SKM-1 treated with dmso at 0.1 percent for 144 hours (cell line): ENCODE results near the gene PRND.
A peak's percentile ranks its signal among the peaks of the same experiment; 100 is the strongest.
"Not testable (repeated sequence)": the region's sequence is repeated elsewhere in the genome, so short reads cannot be mapped to it uniquely, and the experiment has no call there.

Source experiments
- DNase-seq: peaks from one replicate; lab custom pipeline; 2025; ENCODE audit not compliant: unreplicated experiment; lab: John Stamatoyannopoulos, UW

Gene PRND

GRCh38 chr20:4736875-4737274 lies 15.2 kb downstream of the PRND start:
- no peak for DNase-seq

- no peak for DNase-seq
Observed at GRCh38 chr20:4737857-4738627, 16.3 kb downstream of the PRND start.

GRCh38 chr20:4740774-4741431 lies 19.2 kb downstream of the PRND start:
- peak; percentile 11 for DNase-seq

GRCh38 chr20:4748847-4749246 lies 27.1 kb downstream of the PRND start:
- DNase-seq, result no peak

- no peak for DNase-seq
Observed at GRCh38 chr20:4749326-4749725, 27.6 kb downstream of the PRND start.

GRCh38 chr20:4750381-4750780 lies 28.7 kb downstream of the PRND start:
- DNase-seq, result no peak

GRCh38 chr20:4759100-4759884 lies 37.6 kb downstream of the PRND start:
- DNase-seq, result peak; percentile 21

GRCh38 chr20:4763261-4763660 lies 41.6 kb downstream of the PRND start:
- DNase-seq, result no peak

- no peak for DNase-seq
Observed at GRCh38 chr20:4763723-4764510, 42.2 kb downstream of the PRND start.

GRCh38 chr20:4764805-4765204 lies 43.1 kb downstream of the PRND start:
- no peak for DNase-seq

- DNase-seq, result no peak
Observed at GRCh38 chr20:4765681-4766080, 44.0 kb downstream of the PRND start.

- peak; percentile 77 for DNase-seq
Observed at GRCh38 chr20:4766631-4767030, 44.9 kb downstream of the PRND start.

- no peak for DNase-seq
Observed at GRCh38 chr20:4767084-4767483, 45.4 kb downstream of the PRND start.

- no peak for DNase-seq
Observed at GRCh38 chr20:4769328-4769727, 47.6 kb downstream of the PRND start.

- no peak for DNase-seq
Observed at GRCh38 chr20:4770026-4770425, 48.3 kb downstream of the PRND start.

GRCh38 chr20:4771004-4771403 lies 49.3 kb downstream of the PRND start:
- DNase-seq, result no peak

- no peak for DNase-seq
Observed at GRCh38 chr20:4772132-4772531, 50.4 kb downstream of the PRND start.

- DNase-seq, result not testable (repeated sequence)
Observed at GRCh38 chr20:4773014-4773413, 51.3 kb downstream of the PRND start.

- DNase-seq, result no peak
Observed at GRCh38 chr20:4773736-4774135, 52.0 kb downstream of the PRND start.

GRCh38 chr20:4774207-4774606 lies 52.5 kb downstream of the PRND start:
- DNase-seq, result no peak
